ENCODE results near the gene SRI.
"Not testable (repeated sequence)": the region's sequence is repeated elsewhere in the genome, so short reads cannot be mapped to it uniquely, and the experiment has no call there.

SRI gene

GRCh38 chr7:88219781-88220747, at the start of gene SRI:
SRI (minus strand) TSS chr7:88220038; CDS start chr7:88220026, 12 bp downstream.
- DNase-seq (ENCODE audit: low spot score in 2 of 2) (peak; percentile 91 to 92), ATAC-seq (peak; percentile 97)
- Mint-ChIP-seq H3K27ac (peak within 1 kb of the TSS; percentile 98), H3K36me3 (peaks cover 31% of the 10 kb centered on the region), H3K4me1 (peaks cover 16% of the 10 kb centered on the region), H3K4me3 (peak within 1 kb of the TSS; percentile 84), H3K9me3 (no peaks in the 10 kb centered on the region)

- no peak for DNase-seq (ENCODE audit: low spot score in 2 of 2)
- H3K9me3 Mint-ChIP-seq = no peaks in the 10 kb centered on the region
- no peak overlapping the region for H3K27ac Mint-ChIP-seq
- H3K36me3 Mint-ChIP-seq = no peaks in the 10 kb centered on the region
- H3K4me3 Mint-ChIP-seq = no peak overlapping the region
- no peaks in the 10 kb centered on the region for H3K4me1 Mint-ChIP-seq
- no peak for ATAC-seq
Observed at GRCh38 chr7:88269586-88269985, 49.7 kb upstream of the SRI start.

GRCh38 chr7:88268858-88269257, 49.0 kb upstream of the SRI start:
- ATAC-seq (no peak), DNase-seq (ENCODE audit: low spot score in 2 of 2) (no peak)
- no peaks in the 10 kb centered on the region for H3K9me3 Mint-ChIP-seq
- H3K36me3 Mint-ChIP-seq = no peaks in the 10 kb centered on the region
- H3K27ac Mint-ChIP-seq = no peak overlapping the region
- no peak overlapping the region for H3K4me3 Mint-ChIP-seq
- H3K4me1 Mint-ChIP-seq = no peaks in the 10 kb centered on the region

GRCh38 chr7:88268051-88268450, 48.2 kb upstream of the SRI start:
- Mint-ChIP-seq H3K4me3 (no peak overlapping the region), H3K9me3 (no peaks in the 10 kb centered on the region), H3K4me1 (no peaks in the 10 kb centered on the region), H3K27ac (no peak overlapping the region), H3K36me3 (no peaks in the 10 kb centered on the region)
- no peak for ATAC-seq
- no peak for DNase-seq (ENCODE audit: low spot score in 2 of 2)

GRCh38 chr7:88267421-88267820, 47.6 kb upstream of the SRI start:
- no peak overlapping the region for H3K27ac Mint-ChIP-seq
- DNase-seq (ENCODE audit: low spot score in 2 of 2) = no peak
- H3K36me3 Mint-ChIP-seq = no peaks in the 10 kb centered on the region
- no peaks in the 10 kb centered on the region for H3K4me1 Mint-ChIP-seq
- H3K9me3 Mint-ChIP-seq = no peaks in the 10 kb centered on the region
- no peak overlapping the region for H3K4me3 Mint-ChIP-seq
- no peak for ATAC-seq

GRCh38 chr7:88264987-88265386, 45.1 kb upstream of the SRI start:
- not testable (repeated sequence) for H3K4me1 Mint-ChIP-seq; H3K9me3 Mint-ChIP-seq; H3K36me3 Mint-ChIP-seq; ATAC-seq; DNase-seq (ENCODE audit: low spot score in 2 of 2); H3K4me3 Mint-ChIP-seq; H3K27ac Mint-ChIP-seq

- H3K27ac Mint-ChIP-seq = no peak overlapping the region
- no peaks in the 10 kb centered on the region for H3K36me3 Mint-ChIP-seq
- ATAC-seq = no peak
- H3K4me3 Mint-ChIP-seq = no peak overlapping the region
- H3K9me3 Mint-ChIP-seq = no peaks in the 10 kb centered on the region
- no peaks in the 10 kb centered on the region for H3K4me1 Mint-ChIP-seq
- DNase-seq (ENCODE audit: low spot score in 2 of 2) = no peak
Observed at GRCh38 chr7:88262562-88262961, 42.7 kb upstream of the SRI start.

- ATAC-seq (no peak), DNase-seq (ENCODE audit: low spot score in 2 of 2) (no peak)
- H3K4me3 Mint-ChIP-seq = no peak overlapping the region
- H3K4me1 Mint-ChIP-seq = no peaks in the 10 kb centered on the region
- H3K36me3 Mint-ChIP-seq = no peaks in the 10 kb centered on the region
- H3K9me3 Mint-ChIP-seq = no peaks in the 10 kb centered on the region
- no peak overlapping the region for H3K27ac Mint-ChIP-seq
Observed at GRCh38 chr7:88260719-88261118, 40.9 kb upstream of the SRI start.

GRCh38 chr7:88259656-88260380, 40.0 kb upstream of the SRI start:
- Mint-ChIP-seq H3K9me3 (no peaks in the 10 kb centered on the region), H3K4me1 (no peaks in the 10 kb centered on the region), H3K4me3 (no peak overlapping the region), H3K27ac (no peak overlapping the region), H3K36me3 (no peaks in the 10 kb centered on the region)
- ATAC-seq = no peak
- no peak for DNase-seq (ENCODE audit: low spot score in 2 of 2)

GRCh38 chr7:88258296-88258695, 38.5 kb upstream of the SRI start:
- DNase-seq (ENCODE audit: low spot score in 2 of 2); H3K4me1 Mint-ChIP-seq; ATAC-seq; H3K9me3 Mint-ChIP-seq; H3K36me3 Mint-ChIP-seq; H3K4me3 Mint-ChIP-seq; H3K27ac Mint-ChIP-seq: not testable (repeated sequence)

- Mint-ChIP-seq H3K9me3 (peaks cover 8% of the 10 kb centered on the region), H3K36me3 (no peaks in the 10 kb centered on the region), H3K4me3 (no peak overlapping the region), H3K27ac (no peak overlapping the region), H3K4me1 (no peaks in the 10 kb centered on the region)
- DNase-seq (ENCODE audit: low spot score in 2 of 2) (no peak), ATAC-seq (no peak)
Observed at GRCh38 chr7:88256906-88257305, 37.1 kb upstream of the SRI start.

GRCh38 chr7:88254721-88255424, 35.0 kb upstream of the SRI start:
- Mint-ChIP-seq H3K4me1 (no peaks in the 10 kb centered on the region), H3K9me3 (peaks cover 8% of the 10 kb centered on the region), H3K36me3 (no peaks in the 10 kb centered on the region), H3K27ac (no peak overlapping the region), H3K4me3 (no peak overlapping the region)
- DNase-seq (ENCODE audit: low spot score in 2 of 2) (no peak), ATAC-seq (peak; percentile 26)

- Mint-ChIP-seq H3K9me3 (peaks cover 8% of the 10 kb centered on the region), H3K4me3 (no peak overlapping the region), H3K4me1 (no peaks in the 10 kb centered on the region), H3K36me3 (no peaks in the 10 kb centered on the region), H3K27ac (no peak overlapping the region)
- DNase-seq (ENCODE audit: low spot score in 2 of 2) (no peak), ATAC-seq (no peak)
Observed at GRCh38 chr7:88253640-88254039, 33.8 kb upstream of the SRI start.

- no peak for ATAC-seq
- Mint-ChIP-seq H3K27ac (no peak overlapping the region), H3K4me1 (no peaks in the 10 kb centered on the region), H3K4me3 (no peak overlapping the region), H3K9me3 (no peaks in the 10 kb centered on the region), H3K36me3 (no peaks in the 10 kb centered on the region)
- DNase-seq (ENCODE audit: low spot score in 2 of 2) = no peak
Observed at GRCh38 chr7:88244258-88244657, 24.4 kb upstream of the SRI start.

- Mint-ChIP-seq H3K9me3 (no peaks in the 10 kb centered on the region), H3K4me3 (no peak overlapping the region), H3K36me3 (no peaks in the 10 kb centered on the region), H3K27ac (no peak overlapping the region), H3K4me1 (no peaks in the 10 kb centered on the region)
- DNase-seq (ENCODE audit: low spot score in 2 of 2) (no peak), ATAC-seq (peak; percentile 47)
Observed at GRCh38 chr7:88243345-88243909, 23.6 kb upstream of the SRI start.
